Cerebellar nuclear complex (tissue), 1 donor: ENCODE results near the gene CLINT1.
"Not testable (repeated sequence)": the region's sequence is repeated elsewhere in the genome, so short reads cannot be mapped to it uniquely, and the experiment has no call there.

Source experiments
- DNase-seq, 2 experiments: peaks; one replicate each; lab custom pipeline; 2025; lab: John Stamatoyannopoulos, UW

The CLINT1 gene

GRCh38 chr5:157858527-157859226, at the start of gene CLINT1:
TSS of gene CLINT1 (minus strand) at chr5:157859145. CDS start at chr5:157858970, 175 bp downstream.
- DNase-seq, result peak; percentile 40 to 77

DNA sequence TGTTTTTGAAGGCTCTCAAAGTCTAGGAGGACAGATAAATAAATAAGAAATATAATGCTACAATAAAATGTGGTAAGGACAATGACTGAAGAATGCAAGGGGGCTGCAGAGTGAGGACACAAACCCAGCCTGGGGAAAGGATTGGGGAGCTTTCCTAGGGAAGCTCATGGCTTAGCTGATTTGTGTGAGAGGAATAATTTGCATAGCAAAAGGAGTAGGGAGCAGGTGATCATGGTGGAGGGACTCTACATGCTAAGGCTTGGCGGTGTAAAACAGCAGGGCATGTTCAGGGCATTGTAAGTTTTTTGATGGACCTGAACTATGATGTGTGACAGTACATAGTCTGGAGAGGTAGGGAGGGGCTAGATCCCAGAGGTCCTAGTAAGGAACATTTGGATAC, 49.5 kb upstream of the CLINT1 start:
- DNase-seq, result no peak

GRCh38 chr5:157907479-157907878, 48.5 kb upstream of the CLINT1 start:
- DNase-seq, result no peak

DNA sequence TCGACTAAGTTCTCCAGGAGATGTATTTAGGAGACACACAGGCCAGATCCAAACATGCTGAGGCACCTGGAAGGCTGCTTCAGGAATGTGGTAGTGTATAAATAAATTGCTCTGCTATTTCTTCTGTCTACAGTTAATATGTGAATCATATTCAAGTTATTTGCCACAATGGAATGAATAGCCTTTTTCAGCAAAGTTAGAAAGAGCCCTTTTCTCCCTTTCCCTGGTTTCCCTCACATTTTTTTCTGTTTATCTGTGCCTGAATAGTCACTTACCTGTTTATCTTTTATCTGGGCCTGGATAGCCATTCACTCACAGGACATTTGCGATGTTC, 44.1 kb upstream of the CLINT1 start:
- DNase-seq, result no peak

DNA sequence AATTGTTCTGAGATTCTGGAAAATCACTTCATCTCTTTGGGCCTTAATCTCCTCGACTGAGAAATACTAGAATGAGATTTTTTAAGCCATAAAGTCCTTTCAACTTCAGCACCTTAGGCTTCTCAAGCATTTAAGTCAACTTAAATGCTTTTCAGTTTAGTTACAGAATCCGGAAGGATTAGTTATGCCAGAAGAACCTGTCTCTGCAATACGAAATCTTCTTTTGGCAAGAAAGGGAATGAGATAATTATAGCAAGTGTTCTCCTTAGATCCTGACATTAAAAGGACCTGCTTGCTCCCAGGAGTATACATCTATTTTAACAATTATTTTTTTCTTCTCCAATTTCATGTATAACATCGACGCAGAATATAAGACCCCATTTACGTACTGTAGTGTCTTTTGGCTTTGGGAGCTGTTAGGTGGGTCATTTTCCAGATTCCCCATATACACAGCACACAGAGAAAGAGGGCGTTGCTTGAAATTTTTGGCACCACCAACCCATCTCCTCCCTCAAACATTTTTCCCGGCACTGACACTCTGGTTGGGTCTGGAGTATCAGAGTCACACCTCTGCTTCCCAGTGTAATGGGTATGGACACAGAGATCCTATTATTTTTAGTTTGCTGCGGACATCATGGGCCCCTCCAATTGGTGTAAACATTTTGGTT, 43.6 kb upstream of the CLINT1 start:
- no peak for DNase-seq

GRCh38 chr5:157900644-157901043, 41.7 kb upstream of the CLINT1 start:
- no peak for DNase-seq

GRCh38 chr5:157893611-157894010, 34.7 kb upstream of the CLINT1 start:
- DNase-seq, result no peak

GRCh38 chr5:157892974-157893373, 34.0 kb upstream of the CLINT1 start:
- DNase-seq, result no peak

- DNase-seq, result no peak
Observed at GRCh38 chr5:157890836-157891597, 32.1 kb upstream of the CLINT1 start.

DNA sequence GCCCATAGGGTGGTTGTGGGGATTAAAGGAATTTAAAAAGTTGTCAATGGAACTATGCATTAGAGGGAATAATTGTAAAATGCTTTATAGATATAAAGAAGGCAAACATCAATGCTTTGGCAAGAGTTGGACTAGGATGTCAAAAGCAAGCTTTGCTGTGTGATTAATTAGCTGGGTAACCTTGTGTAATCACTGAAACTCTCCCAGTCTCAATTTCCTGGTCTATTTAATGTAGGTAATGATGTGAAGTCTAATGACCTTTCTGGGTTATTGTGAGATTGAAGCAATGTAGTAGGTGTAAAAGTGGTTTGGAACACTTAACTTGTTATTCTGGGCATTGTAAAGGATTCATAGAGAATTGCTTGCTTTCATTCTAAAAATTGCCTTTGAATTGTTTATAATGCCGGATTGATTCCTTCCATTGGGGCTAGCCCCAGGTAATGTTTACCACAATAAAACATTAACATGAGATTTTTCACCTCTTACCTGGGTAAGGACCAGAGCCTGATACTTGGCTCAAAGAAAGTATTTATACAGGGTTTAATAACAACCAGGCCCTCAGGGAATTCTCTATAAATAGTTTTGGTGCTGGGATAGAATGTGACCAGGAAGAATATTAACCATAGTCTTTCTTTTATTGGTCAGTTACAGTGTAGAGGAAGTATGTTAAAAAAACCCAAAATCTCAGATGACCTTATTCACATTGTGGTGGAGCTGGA, 30.0 kb upstream of the CLINT1 start:
- no peak for DNase-seq

GRCh38 chr5:157886796-157887380, 27.9 kb upstream of the CLINT1 start:
- no peak for DNase-seq

GRCh38 chr5:157885051-157885450, 26.1 kb upstream of the CLINT1 start:
- DNase-seq, result not testable (repeated sequence)

DNA sequence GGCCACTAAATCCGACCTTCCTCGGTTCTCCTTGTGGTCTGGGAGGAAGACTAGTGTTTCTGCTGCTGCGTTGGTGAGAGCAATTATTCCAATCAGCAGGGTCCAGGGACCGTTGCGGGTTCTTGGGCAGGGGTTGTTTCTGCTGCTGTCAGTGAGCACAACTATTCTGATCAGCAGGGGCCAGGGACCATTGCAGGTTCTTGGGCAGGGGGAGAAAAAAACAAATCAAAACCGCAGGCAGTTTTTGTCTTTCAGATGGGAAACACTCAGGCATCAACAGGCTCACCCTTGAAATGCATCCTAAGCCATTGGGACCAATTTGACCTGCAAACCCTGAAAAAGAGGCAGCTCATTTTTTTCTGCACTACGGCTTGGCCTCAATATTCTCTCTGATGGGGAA, 22.6 kb upstream of the CLINT1 start:
- not testable (repeated sequence) for DNase-seq

GRCh38 chr5:157877821-157878220, 18.9 kb upstream of the CLINT1 start:
- no peak for DNase-seq

DNA sequence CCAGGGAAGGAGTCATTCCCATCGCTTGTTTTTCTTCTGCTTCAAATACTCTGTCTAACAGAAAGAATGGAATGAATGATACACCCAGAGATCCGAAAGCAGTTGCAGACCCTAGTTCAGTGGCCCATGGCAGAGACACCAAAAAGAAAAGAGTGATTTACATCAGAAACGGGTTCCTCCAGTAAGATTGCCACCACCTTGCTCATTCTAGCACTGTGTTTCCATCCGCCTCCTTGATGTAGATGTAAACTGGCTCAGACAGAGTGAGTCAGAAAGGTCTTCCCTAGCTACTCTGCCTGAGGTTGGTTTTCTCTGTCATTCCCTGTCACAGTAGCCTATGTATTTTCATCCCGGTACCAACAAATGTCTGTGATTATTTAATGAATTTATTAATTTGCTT, 15.9 kb upstream of the CLINT1 start:
- no peak for DNase-seq

DNA sequence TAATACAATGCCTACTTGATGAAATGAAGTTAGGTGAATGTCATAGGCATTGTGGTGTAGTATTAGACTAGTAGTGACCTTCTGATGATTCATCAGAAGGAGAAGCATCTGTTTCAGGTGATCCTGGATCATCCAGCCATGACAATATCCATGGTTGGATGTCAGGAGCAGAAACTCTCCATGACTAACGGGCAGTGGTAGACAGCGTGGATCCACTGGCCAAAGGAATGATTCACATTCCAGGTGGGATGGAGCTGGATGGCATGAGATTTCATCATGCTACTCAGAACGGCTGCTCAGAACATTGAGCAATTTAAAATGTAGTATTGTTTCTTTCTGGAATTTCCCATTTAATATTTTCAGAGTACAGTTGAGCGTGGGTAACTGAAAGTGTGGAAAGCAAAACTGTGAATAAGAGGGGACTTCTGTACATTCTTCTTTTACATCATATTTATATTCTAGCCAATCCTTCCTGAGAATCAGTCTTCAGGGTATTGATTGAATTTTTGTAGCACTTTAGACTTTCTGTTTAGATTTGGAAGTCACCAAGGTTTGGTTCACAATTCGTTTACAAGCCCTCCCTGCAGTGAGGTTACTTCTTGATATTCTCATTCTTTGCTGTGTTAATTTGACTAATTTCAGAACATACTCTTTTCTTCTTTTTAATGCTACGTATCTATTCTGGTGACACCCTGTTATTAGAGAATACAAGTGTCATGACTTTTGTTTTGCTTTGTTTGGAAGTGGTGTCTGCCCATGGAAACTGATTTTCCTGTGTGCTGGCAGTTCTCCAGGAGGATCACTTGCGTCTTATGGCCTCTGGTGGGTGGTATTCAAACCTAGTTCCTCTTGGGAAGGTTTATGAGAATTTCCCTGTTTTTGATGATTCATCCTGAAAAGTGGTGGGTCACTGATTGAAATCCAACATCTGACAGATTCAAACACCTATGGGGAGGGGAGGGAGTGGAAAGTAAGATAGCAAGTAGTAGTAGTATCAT, 12.2 kb upstream of the CLINT1 start:
- no peak for DNase-seq

DNA sequence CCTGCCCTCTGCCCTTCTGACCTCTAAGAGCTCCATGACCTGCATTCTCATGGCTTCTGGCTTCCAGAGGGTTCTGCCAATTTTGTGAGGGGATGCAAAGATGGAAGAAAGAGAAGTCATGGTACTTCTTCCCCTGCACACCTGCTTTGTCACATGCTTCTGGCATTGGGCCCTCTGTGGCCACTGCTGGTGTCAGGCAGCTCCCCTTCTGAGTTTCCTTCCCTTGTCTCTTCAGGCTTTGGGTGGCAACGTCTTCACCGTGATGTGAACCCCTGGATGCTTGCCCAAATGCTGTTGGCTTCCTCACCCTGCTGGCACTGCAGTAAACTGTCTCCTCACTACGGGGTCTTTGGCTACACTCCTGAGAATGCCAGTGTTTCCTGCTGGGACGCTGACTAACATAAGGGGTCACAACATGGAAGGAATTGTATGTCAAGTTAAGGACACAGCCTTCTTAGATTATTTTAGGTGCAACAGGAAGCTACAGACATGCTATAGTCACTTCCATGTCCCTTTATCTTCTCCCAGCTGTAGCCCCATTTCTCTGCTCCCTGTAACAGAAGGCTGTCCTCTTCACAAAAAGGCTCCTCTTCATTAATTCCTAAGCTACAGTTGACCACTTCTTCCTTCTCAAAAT, 8.9 kb upstream of the CLINT1 start:
- DNase-seq, result no peak

- no peak for DNase-seq
Observed at GRCh38 chr5:157866536-157866935, 7.6 kb upstream of the CLINT1 start.

DNA sequence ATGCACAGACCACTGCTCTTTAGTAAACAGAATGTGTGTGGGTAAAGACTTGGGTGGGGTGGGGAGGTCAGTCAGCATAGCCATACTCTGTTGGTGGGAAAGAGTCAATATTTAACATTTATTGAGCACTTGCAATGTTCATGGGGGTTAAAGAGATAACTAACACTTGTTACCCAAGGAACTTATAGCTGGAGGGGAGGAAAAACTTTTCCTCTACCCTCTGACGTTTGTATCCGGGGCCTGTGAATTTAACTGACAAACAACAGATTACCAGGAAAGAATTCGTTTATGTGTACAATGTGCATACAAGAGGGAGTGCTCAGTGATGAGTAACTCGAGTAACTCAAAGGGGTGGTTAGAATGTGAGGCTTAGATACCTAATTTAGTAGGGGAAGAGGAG, 6.8 kb upstream of the CLINT1 start:
- no peak for DNase-seq

GRCh38 chr5:157864067-157864466, 5.1 kb upstream of the CLINT1 start:
- DNase-seq, result no peak
